Peyer's patch (tissue), 4 donors: ENCODE measurements around the gene GRIA4.

Source experiments
- CTCF ChIP-seq, 6 experiments: fragments of 450-650 bp in 4 of 6; fragments of 200-600 bp in 2 of 6; sonication (generic) in 1 of 6; IDR thresholded peaks; one replicate each; pipeline ENCODE4 v1.5.1; 2017 to 2019; ENCODE audit warnings: antibody characterized with exemption in 6 of 6, mild to moderate bottlenecking in 3 of 6, moderate library complexity in 1 of 6
- POLR2A ChIP-seq, 2 donors: fragments of 450-650 bp; IDR thresholded peaks; one replicate each; pipeline ENCODE4 v1.5.1; 2017; ENCODE audit warnings: antibody characterized with exemption in 2 of 2, mild to moderate bottlenecking in 2 of 2, moderate library complexity in 2 of 2

GRCh38 chr11:105713106-105713505 is 103.2 kb downstream of the GRIA4 start:
- TF ChIP-seq CTCF (IDR thresholded peaks at IDR 0.05) (no peak), POLR2A (IDR thresholded peaks at IDR 0.05) (no peak)
